DMS153 treated with DMSO at 0.1 percent for 48 hours (cell line): ENCODE results near the gene CNPY1.
"Not testable (repeated sequence)": the region's sequence is repeated elsewhere in the genome, so short reads cannot be mapped to it uniquely, and the experiment has no call there.

Experiments used
- DNase-seq: peaks from one replicate; lab custom pipeline; 2025; ENCODE audit not compliant: unreplicated experiment; lab: John Stamatoyannopoulos, UW

The CNPY1 gene

DNA sequence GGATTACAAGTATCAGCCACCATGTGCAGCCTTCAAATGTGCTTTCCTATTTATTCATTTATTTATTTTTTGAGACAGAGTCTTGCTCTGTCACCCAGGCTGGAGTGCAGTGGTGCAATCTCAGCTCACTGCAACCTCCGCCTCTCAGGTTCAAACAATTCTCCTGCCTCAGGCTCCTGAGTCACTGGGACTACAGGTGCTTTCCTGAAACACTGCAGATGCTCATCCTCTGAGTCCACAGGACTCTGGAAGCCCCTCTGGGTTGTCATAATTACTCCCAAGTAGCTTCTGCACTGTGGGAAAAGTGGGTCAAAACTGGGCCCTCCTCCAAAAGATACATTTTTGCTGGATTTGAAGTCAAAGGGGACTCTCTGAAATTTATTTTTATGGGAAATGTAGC, at the start of gene CNPY1:
Gene CNPY1 (minus strand): TSS at position 111 of the 400 bp plus-strand sequence. CDS start 630 bp downstream, outside the sequence.
- DNase-seq: not testable (repeated sequence)

DNA sequence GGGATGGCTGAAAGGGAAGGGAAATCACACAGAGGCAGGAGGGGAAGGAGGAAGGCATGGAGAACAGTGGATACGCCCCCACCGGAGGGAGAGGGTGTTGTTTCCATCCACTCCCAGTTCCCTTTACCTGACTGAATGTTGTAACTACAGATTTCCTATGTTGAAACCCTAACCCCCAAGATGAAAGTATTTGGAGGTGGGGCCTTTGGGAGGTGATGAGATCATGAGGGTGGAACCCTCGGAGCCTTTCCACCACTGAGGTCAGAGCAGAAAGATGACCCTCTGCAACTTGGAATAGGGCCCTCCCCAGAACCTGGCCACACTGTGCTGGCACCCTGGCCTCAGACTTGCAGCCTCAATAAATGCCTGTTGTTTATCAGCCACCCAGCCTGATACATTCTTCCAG, 48.6 kb upstream of the CNPY1 start:
- DNase-seq: no peak

DNA sequence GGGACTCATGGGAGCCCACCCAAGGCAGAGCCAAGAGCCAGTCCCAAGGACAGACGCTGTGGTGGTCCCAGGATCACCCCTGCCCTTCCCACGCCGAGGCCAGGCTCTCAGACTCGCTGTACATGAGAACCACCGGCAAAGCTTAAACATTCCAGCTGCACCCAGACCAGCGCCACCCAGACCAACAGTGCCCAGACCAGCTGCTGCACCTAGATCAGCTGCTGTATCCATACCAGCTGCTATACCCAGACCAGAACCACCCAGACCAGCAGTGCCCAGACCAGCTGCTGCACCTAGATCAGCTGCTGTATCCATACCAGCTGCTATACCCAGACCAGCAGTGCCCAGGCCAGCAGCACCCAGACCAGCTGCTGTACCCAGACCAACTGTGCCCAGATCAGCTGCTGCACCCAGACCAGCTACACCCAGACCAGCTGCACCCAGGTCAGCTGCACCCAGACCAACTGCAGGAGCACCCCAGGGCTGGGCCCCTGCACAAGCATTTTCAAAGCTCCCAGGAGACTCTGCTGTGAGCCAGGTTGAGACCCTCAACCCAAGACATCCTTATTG, 47.9 kb upstream of the CNPY1 start:
- DNase-seq: no peak

DNA sequence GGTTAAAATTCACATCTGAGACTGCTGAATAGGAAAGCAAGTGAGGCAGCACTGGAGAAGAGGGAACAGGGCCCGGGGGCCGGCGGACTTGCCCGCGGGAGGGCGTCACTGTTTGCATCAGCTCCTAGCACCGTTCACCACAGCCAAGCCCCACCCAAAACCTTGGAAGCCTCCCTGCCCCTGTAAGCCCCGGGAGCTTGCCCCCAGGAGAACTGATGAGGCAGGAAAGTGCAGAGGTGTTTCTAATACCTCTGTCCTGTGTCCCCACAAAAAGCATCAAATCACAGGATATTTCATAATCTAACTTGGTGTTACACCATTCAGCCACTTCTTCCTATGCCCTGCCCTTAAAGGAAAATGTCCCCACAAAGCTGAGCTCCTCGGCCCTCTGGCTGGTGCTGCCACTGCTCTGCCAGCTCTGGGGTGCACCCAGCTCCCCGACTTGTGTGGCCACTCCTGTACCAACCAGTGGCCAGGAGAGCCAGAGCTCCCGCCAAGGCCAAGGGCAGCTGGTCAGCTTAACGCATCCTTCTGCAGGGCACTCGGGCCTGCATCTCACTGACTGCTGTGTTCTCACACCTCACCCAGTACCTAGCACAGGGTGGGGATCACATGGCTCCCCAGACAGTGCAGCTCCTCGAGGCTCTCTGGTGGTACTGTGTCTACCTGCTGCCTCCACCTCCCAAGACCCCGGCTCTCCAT, 47.3 kb upstream of the CNPY1 start:
- no peak for DNase-seq

DNA sequence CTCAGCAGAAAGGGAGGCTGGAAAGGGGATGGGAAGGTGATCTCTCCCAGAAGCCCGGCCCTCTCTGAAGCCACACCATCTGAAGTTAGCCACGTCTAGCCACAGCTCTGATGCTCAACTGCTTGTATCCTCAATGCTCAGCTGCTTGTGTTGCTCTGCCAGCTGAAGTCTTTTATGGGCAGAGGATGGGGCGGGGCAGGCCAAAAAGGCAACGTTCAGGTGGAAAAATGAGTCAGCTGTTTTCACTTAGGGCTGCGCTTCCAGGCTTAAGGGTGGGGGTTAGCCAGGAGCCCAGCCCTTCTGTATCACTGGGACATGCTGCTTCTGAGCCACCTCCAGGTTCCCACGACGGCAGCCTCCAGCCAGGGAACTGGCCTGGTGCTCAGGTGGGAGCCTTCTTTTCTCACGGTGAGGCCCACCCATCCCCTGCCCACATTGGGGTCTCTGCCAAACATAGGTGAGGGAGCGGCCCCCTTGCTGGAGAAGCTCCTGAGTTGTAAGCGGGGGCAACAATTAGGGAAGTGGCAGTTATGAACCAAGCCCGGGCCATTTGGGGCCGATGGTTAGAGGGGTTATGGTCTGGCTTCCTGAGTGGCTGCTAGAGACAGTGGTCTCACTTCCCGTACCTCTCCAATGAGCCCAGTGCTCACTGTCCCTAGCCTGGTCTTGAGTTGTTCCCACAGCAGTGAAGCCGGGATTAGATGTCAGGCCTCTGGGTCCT, 44.9 kb upstream of the CNPY1 start:
- DNase-seq: no peak

DNA sequence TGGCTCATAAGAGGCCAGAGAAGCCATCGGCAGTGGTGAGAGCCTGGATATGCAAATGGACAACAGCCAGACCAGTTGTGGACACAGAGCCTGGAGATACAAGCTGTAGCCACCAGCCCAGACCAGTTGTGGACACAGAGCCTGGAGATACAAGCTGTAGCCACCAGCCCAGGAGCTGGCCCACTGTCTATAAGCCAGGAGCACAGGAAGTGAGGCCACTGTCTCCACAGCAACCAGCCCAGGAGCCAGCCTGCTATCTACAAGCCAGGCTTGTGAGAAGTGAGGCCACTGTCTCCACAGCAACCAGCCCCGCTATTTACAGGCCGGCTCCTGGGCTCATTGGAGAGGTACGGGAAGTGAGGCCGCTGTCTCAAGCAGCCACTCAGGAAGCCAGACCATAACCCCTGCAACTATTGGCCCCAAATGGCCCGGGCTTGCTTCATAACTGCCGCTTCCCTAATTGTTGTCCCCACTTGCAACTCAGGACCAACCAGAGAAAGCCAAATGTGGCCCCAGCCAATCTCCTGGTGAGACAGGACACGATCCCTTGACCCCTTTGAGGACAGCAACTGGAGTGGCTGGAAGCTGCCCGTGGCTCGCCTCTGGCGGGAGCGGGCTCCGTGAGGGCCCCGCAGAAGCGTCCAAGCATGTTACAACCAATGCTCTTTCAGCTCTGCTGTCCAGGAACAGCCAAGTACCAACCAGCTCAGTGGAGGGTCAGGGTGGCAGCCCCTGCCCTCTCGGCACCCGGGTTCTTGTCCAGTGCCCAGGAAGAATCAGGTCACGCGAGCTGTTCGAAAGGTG, 44.1 kb upstream of the CNPY1 start:
- DNase-seq: peak; percentile 85

DNA sequence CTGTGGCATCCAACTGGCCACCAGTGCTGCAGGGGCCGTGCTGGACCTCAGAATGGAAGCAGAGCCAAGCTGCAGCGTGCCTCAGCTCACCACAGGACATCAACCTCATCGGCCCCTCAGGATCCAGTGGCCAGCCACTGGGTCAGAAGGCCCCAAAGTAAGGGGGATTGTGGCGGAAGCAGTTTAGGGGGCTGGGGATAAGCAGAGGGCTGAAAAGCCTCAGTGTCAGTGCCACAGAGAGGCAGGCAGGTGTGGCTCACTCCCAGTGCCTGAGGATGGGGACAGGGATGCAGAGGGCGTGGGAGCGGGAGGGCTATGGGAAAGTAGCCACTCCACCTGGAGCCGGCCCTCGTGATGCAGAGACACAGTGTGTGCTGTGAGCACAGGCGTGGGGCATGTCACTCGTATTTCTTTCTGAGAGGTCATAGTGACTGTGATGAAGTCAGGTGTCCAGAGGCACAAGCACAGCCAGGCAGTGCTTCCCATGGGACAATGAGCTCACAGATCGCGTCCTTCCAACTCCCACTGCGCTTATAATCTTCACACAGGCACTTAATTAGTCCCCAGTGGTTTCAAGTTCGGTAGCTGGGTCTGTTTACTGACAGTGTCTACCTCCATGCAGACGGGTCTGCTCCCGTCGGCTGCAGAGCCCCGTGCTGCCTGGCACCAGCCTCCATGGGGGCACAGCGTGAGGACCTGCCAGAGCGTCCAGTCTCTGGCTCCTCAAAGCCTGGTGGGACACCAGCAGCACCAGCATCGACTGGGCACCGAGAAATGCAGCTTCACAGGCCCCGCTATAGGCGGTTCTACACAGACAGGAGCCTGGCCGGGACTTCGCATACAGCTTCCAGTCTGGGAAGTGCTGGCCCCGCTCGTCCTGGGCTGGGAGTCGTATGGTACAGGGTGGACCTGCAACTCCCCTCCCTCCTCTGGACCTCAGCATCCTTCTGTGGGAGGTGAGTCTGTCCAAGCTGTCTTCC, 42.9 kb upstream of the CNPY1 start:
- no peak for DNase-seq

DNA sequence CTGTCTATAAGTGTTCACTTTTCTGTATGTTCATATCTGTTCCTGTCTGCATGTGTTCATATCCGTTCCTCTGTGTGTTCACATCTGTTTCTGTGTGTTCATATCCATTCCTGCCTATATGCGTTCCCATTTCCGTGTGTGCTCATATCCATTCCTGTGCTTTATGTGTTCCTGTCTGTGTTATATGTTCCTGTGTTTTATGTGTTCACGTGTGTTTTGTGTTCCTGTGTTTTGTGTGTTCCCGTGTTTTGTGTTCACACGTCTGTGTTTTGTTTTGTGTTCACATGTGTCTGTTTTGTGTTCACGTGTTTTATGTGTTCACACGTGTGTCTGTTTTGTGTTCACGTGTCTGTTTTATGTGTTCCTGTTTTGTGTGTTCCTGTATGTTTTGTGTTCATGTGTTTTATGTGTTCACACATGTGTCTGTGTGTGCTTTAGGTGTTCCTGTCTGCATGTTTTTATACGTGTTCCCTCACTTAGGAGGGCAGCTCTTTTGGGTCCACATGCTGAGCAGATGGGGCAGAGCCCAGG, 42.2 kb upstream of the CNPY1 start:
- no peak for DNase-seq

DNA sequence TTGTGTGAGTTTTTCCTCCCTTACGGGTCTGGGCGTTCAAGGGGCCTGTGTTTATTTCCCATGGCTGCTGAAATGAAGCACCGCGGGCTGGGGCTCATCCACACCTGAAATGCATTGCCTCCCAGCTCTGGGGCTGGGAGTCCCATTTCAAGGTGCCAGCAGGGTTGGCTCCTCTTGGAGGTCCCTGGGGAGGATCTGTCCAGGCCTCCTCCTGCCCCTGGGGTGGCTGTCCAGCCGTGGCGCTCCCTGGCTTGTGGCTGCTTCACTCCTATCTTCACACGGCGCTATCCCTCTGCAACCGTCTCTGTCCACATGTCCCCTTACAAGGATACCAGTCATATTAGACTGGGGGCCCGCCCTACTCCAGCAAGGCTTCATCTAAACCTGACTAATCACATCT, 41.1 kb upstream of the CNPY1 start:
- no peak for DNase-seq

DNA sequence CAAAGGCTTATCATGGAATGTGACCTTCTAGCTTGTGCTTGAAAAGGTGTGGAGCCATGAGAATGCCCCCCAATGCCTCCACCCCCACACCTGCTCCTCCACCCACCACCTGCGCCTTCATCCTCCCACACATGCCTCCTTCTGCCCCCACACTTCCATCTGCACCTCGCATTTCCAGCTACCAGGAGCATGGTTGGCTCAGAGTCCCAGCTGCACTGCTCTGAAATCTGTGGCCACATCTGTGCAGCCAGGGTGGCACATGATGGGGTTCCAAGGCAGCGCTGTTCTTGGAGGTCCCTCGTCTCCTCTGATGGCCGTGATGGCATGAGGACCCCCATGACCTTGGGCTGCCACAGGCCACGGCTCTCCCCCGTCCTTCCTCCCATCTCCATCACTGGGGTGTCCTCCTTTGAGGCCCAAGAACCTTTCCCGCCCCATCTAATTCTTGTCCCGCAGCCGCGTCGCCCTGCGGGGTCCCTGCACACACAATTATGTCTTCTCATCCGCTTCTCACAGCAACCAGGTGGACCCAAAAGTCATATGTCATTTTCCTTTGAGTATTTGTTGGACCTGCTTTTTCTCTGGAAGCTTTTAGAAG, 40.6 kb upstream of the CNPY1 start:
- DNase-seq: no peak

DNA sequence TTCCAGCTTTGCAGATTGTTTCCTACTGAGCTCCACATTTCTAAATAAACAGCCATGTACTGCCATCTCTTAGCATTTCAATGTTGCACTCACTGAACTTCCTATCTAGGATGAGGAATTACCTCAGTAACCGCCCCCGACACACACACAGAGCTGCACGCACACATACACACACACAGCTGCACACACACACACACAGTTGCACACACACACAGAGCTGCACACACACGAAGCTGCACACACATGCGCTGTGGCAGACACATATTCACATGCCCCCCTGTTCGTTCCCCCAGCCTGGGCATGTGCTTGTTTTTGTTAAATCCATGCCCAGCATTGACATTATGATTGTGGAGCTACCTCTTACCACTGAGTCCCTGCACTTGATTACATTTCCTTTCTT, 39.6 kb upstream of the CNPY1 start:
- no peak for DNase-seq

DNA sequence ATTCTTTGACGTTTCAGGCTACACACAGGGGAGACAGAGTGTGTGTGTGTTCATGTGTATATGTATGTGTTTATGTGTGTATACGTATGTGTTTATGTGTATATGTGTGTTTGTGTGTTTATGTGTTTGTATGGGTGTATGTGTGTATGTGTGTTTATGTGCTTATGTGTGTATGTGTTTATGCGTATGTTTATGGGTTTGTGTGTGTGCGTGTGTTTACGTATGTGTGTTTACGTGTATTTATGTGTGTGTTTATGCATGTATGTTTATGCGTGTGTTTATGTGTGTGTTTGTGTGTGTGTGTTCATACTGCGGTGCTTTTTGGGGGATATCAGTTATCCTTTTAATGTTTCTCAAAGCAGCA, 39.2 kb upstream of the CNPY1 start:
- no peak for DNase-seq

DNA sequence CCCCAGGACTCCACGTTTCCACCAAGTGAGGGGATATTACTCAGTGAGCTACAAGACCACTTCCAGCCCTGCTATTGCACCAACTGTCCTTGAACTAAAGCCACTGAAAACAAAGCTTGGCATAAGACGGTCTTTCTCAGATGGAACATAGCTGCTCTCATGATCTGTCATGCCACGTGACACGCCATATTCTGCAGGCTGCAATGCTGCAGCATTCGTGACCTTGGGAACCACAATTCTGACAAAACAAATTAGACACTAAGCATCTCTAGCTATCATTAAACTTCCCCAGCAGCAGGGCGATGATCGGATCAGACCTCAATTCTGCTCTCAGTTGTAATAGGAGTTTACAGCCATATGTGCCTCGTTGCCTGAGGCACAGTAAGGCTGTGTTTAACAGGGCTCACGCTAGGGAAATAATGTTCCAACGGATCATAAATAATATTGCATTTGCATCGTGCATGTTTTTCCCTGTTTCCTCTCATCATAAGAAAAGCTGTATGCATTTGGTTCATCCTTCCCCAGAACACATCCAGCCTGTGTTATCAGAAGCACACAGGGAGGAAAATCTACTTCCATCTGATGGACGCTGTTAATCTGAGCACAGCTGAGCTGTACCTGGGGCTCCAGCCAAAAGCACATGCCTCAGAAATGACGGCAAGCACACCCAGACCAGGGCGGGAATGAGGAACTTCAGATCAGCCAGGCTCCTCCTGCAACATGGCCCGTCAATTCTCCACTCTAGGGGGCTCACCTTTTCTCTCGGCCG, 38.6 kb upstream of the CNPY1 start:
- DNase-seq: no peak

DNA sequence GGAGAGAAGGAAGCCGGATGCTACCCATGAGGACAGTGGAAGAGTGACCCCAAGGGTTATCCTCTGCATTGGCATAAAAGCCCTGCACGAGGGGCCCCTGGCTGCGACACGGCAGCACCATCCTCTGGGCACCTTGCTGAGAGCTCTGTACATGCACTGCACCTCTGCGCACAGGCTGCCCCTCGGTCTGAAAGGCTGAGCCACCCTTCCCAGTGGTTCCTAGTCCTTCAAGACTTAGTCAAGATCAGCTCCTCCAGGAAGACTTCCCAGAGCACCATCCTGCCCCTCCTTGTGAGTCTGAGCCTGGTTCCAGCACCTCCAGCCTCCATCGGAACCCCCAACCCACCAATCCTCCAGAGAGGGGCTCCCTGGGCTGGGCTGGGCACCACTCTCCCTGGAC, 37.9 kb upstream of the CNPY1 start:
- no peak for DNase-seq

DNA sequence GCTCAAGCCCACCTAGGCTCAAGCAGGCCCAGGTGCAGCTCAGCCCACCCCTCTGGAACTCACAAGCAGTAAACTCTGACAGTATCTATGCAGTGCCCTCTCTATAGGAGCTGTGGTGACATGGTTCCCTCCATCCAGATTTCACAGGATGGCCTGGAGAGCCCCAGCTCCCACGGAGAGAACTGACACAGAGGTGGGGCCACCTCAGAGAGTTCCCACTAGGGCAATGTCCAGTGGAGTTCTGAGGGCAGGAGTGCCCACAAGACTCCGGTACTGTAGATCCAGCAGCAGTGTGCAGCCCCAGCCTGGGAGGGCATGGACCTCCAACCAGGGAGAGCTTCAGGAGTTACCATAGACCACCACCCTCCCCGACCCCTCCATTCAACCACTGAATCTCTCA, 37.3 kb upstream of the CNPY1 start:
- no peak for DNase-seq

DNA sequence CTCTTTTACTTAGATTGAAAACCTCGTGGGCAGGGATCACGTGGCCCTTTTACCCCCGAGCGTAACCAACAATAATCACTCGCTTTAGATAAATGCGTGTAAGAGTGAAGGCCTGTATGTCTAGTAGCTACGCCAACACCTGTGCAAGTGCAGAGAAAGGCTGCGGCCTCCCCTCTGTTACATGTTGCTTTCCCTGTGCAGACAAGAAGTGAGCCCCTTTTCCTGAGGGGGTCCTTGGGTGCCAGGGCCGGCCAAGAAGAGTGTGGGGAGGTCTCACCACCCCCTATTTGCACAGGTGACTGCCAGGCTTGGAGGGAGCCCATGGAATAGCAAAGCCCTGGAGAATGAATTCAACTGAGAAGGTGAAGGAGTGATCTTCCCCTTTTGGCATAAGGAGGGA, 35.6 kb upstream of the CNPY1 start:
- DNase-seq: no peak

DNA sequence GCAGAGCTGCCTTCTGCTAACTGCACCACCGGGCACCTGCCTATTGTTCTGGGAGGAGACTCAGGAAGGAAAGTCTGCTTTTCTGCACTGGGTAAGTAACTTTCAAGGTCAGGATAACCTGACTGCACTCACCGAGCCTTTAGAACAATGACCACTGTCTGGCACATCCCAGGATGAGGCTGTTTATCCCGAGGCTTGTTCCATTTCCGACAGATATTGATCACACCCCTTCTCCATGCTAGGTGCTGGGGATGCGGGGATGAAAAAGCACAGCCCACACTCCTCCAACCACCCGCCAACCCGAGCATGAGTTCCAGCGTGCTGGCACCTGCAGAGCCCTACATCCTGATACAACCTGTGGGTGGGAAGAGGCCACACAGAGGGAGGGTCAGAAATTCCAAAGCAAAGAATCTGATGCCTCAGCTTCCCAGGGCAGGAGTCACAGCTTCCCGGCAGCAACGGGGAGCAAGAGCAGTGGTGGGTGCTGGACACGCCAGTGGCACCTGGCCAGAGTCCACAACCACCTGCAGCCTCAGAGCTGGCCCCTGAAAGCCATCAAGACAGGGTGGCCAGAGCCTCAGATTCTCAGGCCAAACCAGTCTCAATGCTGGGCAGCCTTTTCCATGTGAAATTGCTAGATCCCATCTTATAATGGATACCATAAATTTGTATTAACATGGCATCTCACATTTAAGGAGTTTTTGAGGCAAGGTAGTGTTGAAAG, 34.9 kb upstream of the CNPY1 start:
- no peak for DNase-seq

DNA sequence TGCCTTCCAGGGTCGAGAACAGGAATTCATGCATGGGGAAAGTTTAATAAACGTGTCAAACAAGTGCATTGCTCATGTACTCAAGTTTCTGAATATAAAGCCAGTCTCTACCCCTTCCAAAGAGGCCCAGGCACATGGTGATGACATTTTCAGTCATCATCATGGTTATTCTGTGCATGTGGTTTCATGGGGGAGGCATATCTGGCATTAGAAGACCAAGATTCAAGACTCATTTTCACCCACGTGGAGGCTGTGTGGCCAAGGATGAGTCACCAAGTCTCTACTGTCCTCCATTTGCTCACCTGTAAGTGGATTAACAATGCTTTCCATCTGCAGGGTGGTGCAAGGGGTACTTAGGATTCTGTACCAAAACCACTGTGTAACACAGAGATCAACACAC, 34.0 kb upstream of the CNPY1 start:
- DNase-seq: no peak
